AG04450 (cell line): ENCODE measurements around the gene ARHGEF17. TPM values are rescaled to one million over a fixed set of nuclear protein-coding genes. Genes with fewer than 3 reads are reported as not detected.

Source experiments
- CTCF ChIA-PET: fragments of 300-600, 350-600 bp; formaldehyde crosslinking; extraction: SDS; loops from one replicate; lab custom pipeline; 2022; ENCODE audit warnings: antibody characterized with exemption, inconsistent platforms; lab: Charles Lee
- POLR2A ChIA-PET: fragments of 350-600 bp; formaldehyde crosslinking; extraction: SDS; loops from one replicate; lab custom pipeline; 2021; ENCODE audit warnings: antibody characterized with exemption, inconsistent platforms; lab: Yijun Ruan, JAX
- DNase-seq: peaks from one replicate; pipeline ENCODE4 v3.0.0-alpha.2; 2011; ENCODE audit warnings: low read depth, low spot score
- H3K27ac ChIP-seq: one replicate; pipeline ENCODE4 v1.5.1; 2012; ENCODE audit warnings: low read depth, low read length, control low read depth
- H3K27me3 ChIP-seq: one replicate; pipeline ENCODE4 v1.6.0; 2012; ENCODE audit warnings: low read length; ENCODE audit not compliant: control insufficient read depth, insufficient read depth
- H3K4me3 ChIP-seq: 2 replicates; pipeline ENCODE4 v1.5.1; 2011; ENCODE audit warnings: mild to moderate bottlenecking, low read depth, low read length, control low read depth
- H3K9me3 ChIP-seq: 2 replicates; pipeline ENCODE4 v1.5.1; 2012; ENCODE audit warnings: low read length; ENCODE audit not compliant: control insufficient read depth, insufficient read depth
- CTCF ChIP-seq: IDR thresholded peaks from 2 replicates; pipeline ENCODE4 v1.5.1; 2011; ENCODE audit warnings: low read depth, low read length, control low read depth, inconsistent platforms
- polyA plus RNA-seq: library from polyadenylated mRNA; depleted of rRNA; stranded (reverse); fragments of >200 nt; gene quantifications from 2 replicates; pipeline ENCODE4 v1.2.3, GENCODE V29; 2011

The ARHGEF17 gene
- polyA plus RNA-seq, 1 experiment = 30.6 TPM

DNA sequence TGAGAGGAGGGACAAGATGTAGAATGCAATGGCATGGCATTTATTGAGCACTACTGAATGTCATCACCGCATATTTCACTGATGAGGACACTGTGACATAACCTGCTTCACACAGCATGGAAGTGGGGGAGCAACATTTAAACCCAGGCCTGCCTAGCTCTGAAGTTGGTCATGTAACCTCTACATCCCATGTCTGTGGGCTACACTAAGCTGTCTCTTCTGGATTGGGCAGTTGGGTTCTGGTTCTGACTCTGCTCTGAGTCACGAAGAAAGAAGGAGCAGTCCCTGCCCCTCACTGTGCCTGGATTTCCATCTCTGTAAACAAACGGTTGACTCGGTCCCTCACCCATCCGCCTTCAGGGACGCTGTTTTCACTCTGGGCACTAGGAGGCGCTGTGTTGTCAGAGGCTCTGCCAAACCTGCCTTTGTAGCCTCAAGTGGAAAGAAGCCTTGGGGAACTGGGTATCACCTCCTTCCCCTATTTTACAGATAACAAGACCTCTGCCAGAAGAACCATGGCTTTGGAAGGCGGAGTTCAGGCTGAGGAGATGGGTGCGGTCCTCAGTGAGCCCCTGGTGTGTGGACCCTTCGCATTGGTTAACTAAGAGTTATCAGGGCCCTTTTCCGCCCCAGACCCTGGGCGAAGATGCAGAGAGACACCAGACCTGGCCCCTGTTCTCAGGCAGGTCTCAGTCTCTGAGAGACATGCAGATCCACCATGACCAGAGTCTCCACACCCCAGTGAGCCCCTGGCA lies 12.7 kb upstream of the ARHGEF17 start:
- peak overlapping the region; percentile 54 for H3K27ac ChIP-seq
- no peaks in the 10 kb centered on the region for H3K27me3 ChIP-seq
- no peaks in the 10 kb centered on the region for H3K9me3 ChIP-seq
- DNase-seq = no peak
- CTCF ChIA-PET = interaction anchor here (0.6 to 2.8 kb wide), 17 partner anchors 9 to 164 kb away, joined by 3 to 35 read pairs (median 7); no protein-coding TSS in a partner anchor
- TF ChIP-seq CTCF = peak; percentile 96
- POLR2A ChIA-PET = interaction anchor here (0.8 kb wide), 1 partner anchor 21 kb away, joined by 4 read pairs; no protein-coding TSS in a partner anchor
- no peak overlapping the region for H3K4me3 ChIP-seq

DNA sequence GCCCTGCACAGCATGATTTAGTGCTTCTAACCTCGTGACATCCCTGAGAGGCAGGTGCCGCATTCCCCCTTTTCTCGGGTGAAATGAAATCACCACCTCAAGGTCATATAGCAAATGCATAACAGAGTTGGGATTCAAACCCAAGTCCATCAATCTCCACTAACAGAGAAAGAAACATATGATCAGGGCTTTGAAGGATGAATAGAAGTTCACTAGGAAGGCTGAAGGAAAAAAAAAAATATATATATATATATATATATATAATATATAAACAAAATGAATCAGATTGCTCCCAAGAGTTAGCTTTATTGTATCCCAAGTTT lies 12.1 kb upstream of the ARHGEF17 start:
- no peak for TF ChIP-seq CTCF
- Histone ChIP-seq H3K9me3 (no peaks in the 10 kb centered on the region), H3K27ac (no peak overlapping the region), H3K27me3 (no peaks in the 10 kb centered on the region), H3K4me3 (no peak overlapping the region)
- CTCF ChIA-PET = interaction anchor here (0.7 to 2.8 kb wide), 6 partner anchors 10 to 101 kb away, joined by 3 to 35 read pairs (median 6); no protein-coding TSS in a partner anchor
- no peak for DNase-seq
- POLR2A ChIA-PET = no interaction called here

DNA sequence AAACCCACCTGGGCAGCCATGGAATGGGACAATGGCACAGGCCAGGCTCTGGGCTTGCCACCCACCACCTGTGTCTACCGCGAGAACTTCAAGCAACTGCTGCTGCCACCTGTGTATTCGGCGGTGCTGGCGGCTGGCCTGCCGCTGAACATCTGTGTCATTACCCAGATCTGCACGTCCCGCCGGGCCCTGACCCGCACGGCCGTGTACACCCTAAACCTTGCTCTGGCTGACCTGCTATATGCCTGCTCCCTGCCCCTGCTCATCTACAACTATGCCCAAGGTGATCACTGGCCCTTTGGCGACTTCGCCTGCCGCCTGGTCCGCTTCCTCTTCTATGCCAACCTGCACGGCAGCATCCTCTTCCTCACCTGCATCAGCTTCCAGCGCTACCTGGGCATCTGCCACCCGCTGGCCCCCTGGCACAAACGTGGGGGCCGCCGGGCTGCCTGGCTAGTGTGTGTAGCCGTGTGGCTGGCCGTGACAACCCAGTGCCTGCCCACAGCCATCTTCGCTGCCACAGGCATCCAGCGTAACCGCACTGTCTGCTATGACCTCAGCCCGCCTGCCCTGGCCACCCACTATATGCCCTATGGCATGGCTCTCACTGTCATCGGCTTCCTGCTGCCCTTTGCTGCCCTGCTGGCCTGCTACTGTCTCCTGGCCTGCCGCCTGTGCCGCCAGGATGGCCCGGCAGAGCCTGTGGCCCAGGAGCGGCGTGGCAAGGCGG lies 11.4 kb upstream of the ARHGEF17 start:
- no peak for DNase-seq
- Histone ChIP-seq H3K27me3 (no peaks in the 10 kb centered on the region), H3K4me3 (no peak overlapping the region), H3K9me3 (no peaks in the 10 kb centered on the region), H3K27ac (no peak overlapping the region)
- ChIA-PET POLR2A (no interaction called here), CTCF (interaction anchor here (0.7 to 2.8 kb wide), 9 partner anchors 9 to 100 kb away, joined by 3 to 35 read pairs (median 4); partner anchors contain the start of gene ARHGEF17)
- TF ChIP-seq CTCF = no peak

GRCh38 chr11:73297231-73297590 lies 10.9 kb upstream of the ARHGEF17 start:
- no peak for TF ChIP-seq CTCF
- CTCF ChIA-PET = interaction anchor here (1.1 to 2.8 kb wide), 5 partner anchors 10 to 54 kb away, joined by 3 to 27 read pairs (median 15); partner anchors contain the start of gene ARHGEF17
- H3K27me3 ChIP-seq = no peaks in the 10 kb centered on the region
- H3K4me3 ChIP-seq = no peak overlapping the region
- H3K27ac ChIP-seq = no peak overlapping the region
- H3K9me3 ChIP-seq = no peaks in the 10 kb centered on the region
- no peak for DNase-seq
- POLR2A ChIA-PET = no interaction called here
